ENCODE measurements around the gene FGF8. TPM values are rescaled to one million over a fixed set of nuclear protein-coding genes. Genes with fewer than 3 reads are reported as not detected.

Gene FGF8
- total and polyA plus RNA-seq, 2 of the 8 experiments (the other 6 are each of a cell fraction or from before 2014, with no cell fraction given), result 1.1 to 3.9 TPM

GRCh38 chr10:101816913-101817336 is 41.0 kb upstream of the FGF8 start:
- no peak overlapping the region for H2BK20ac ChIP-seq (ENCODE audit: low read length)
- peak overlapping the region; percentile 56; the same call in 1 of the 2 replicates for H2BK5ac ChIP-seq (ENCODE audit: low read depth, low read length)
- peaks cover 0 to 5% (median 0%) of the 10 kb centered on the region in 4 experiments; a peak in 3 of 7 replicates for H3K4me1 ChIP-seq (replicated peaks in 1 of 4; ENCODE audit: control insufficient read depth in 3 of 4, insufficient read depth in 4 of 4, low read length in 3 of 4)
- H3K4me3 ChIP-seq (ENCODE audit: extremely low read depth in 1 of 4, insufficient read depth in 2 of 4, low read depth in 3 of 4, low read length in 4 of 4), result peak overlapping the region; percentile 77 to 98 (median 90)
- H3K9me3 ChIP-seq (ENCODE audit: insufficient read depth in 2 of 2, low read depth in 1 of 2, low read length in 1 of 2), result no peaks in the 10 kb centered on the region
- H3K79me1 ChIP-seq (ENCODE audit: low read depth, low read length), result peaks cover 12% of the 10 kb centered on the region
- no peaks in the 10 kb centered on the region for H3K27me3 ChIP-seq (replicated peaks in 1 of 4; ENCODE audit: control insufficient read depth in 3 of 4, extremely low read depth in 1 of 4, insufficient read depth in 3 of 4, low read length in 3 of 4)
- H2BK15ac ChIP-seq (ENCODE audit: low read length), result no peak overlapping the region
- peak overlapping the region; percentile 100; the same call in 1 of the 2 replicates for H3K27ac ChIP-seq (ENCODE audit: low read depth, low read length)
- H3K9ac ChIP-seq (replicated peaks in 1 of 4; ENCODE audit: extremely low read depth in 1 of 4, low read depth in 3 of 4, low read length in 3 of 4), result peak overlapping the region in 3 of 4 experiments; percentile 100; a peak in 6 of 7 replicates
- no peak overlapping the region for H2AK5ac ChIP-seq (ENCODE audit: low read depth, low read length)
- DNase-seq (ENCODE audit: low read depth in 1 of 2, low spot score in 2 of 2) (no peak), FAIRE-seq (no peak)
- ChIA-PET POLR2A (ENCODE audit: partially characterized antibody) (interaction anchor here (0.7 to 6.0 kb wide), 7 partner anchors 14 to 34 kb away, joined by 3 to 100 read pairs (median 9); partner anchors contain the start of gene NPM3), CTCF (ENCODE audit: partially characterized antibody) (interaction anchor here (3.2 to 7.0 kb wide), 2 partner anchors 20 to 36 kb away, joined by 13 to 46 read pairs; no protein-coding TSS in a partner anchor)
- peaks cover 47 to 66% of the 10 kb centered on the region in 2 experiments for H3K79me2 ChIP-seq (ENCODE audit: control insufficient read depth in 1 of 2, insufficient read depth in 2 of 2, low read length in 2 of 2)
- 4% methylated on average over 14 of the region's 14 CpGs; no CpG with 5 or more reads in 1 of the 2 experiments for WGBS, 2 experiments (ENCODE audit: extremely low coverage in 1 of 2, insufficient coverage in 1 of 2, insufficient read length in 1 of 2, insufficient replicate concordance in 2 of 2, low coverage in 1 of 2, low lambda C conversion rate in 2 of 2, missing lambda C conversion rate in 1 of 2)
- no peak overlapping the region for H2BK12ac ChIP-seq (ENCODE audit: low read depth, low read length)
- no peak overlapping the region for H3K56ac ChIP-seq (replicated peaks; ENCODE audit: insufficient read length, low read depth, low read length)
- H4K5ac ChIP-seq (ENCODE audit: insufficient read length, low read depth, low read length), result no peak overlapping the region
- H3K14ac ChIP-seq (ENCODE audit: insufficient read length), result no peak overlapping the region
- no peak overlapping the region for H3K4ac ChIP-seq (replicated peaks; ENCODE audit: insufficient read length, low read depth, low read length)
- TF ChIP-seq SP4 (IDR thresholded peaks at IDR 0.05; ENCODE audit: low read length), result no peak
- no peak for TF ChIP-seq BCL11A (IDR thresholded peaks at IDR 0.05; ENCODE audit: low read depth in 2 of 2, low read length in 2 of 2)
- TF ChIP-seq JUND (IDR thresholded peaks at IDR 0.05; ENCODE audit: low read length), result no peak
- no peak for TF ChIP-seq EP300 (IDR thresholded peaks at IDR 0.05; ENCODE audit: borderline replicate concordance in 1 of 2, low read depth in 2 of 2, low read length in 2 of 2)
- TF ChIP-seq RBBP5 (IDR thresholded peaks at IDR 0.05; ENCODE audit: borderline replicate concordance, low read depth, low read length), result no peak
- TF ChIP-seq SP1 (IDR thresholded peaks at IDR 0.05; ENCODE audit: low read depth, low read length), result no peak
- no peak for TF ChIP-seq SIN3A (conservative IDR thresholded peaks at IDR 0.05 in 1 of 2, IDR thresholded peaks at IDR 0.05 in 1 of 2; ENCODE audit: low read depth in 1 of 2, low read length in 2 of 2)
- TF ChIP-seq, protein P1, sequence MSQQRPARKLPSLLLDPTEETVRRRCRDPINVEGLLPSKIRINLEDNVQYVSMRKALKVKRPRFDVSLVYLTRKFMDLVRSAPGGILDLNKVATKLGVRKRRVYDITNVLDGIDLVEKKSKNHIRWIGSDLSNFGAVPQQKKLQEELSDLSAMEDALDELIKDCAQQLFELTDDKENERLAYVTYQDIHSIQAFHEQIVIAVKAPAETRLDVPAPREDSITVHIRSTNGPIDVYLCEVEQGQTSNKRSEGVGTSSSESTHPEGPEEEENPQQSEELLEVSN (IDR thresholded peaks at IDR 0.05), result no peak
- no peak for TF ChIP-seq PHF8 (conservative IDR thresholded peaks at IDR 0.05; ENCODE audit: low read depth, low read length)
- no peak for TF ChIP-seq CBX8 (IDR thresholded peaks at IDR 0.05; ENCODE audit: borderline replicate concordance, low read depth, low read length)
- no peak overlapping the region for H2AFZ ChIP-seq (ENCODE audit: low read length)
- no peak overlapping the region for H4K91ac ChIP-seq (replicated peaks; ENCODE audit: insufficient read length, low read length)
- H3K18ac ChIP-seq (ENCODE audit: extremely low read depth, low read length), result no peak overlapping the region
- H3K23me2 ChIP-seq (ENCODE audit: low read depth, low read length), result peaks cover 14% of the 10 kb centered on the region
- H4K8ac ChIP-seq (ENCODE audit: extremely low read depth, insufficient read depth, low read length), result no peak overlapping the region
- no peak overlapping the region for H2BK120ac ChIP-seq (replicated peaks; ENCODE audit: low read depth, low read length)
- H3K4me2 ChIP-seq (ENCODE audit: insufficient read depth in 1 of 2, low read depth in 2 of 2, low read length in 2 of 2), result peak overlapping the region; percentile 90 to 92
- H4K20me1 ChIP-seq (replicated peaks in 1 of 2; ENCODE audit: control insufficient read depth in 1 of 2, insufficient read depth in 2 of 2, low read length in 2 of 2), result peaks cover 27 to 35% of the 10 kb centered on the region in 2 experiments
- H3K23ac ChIP-seq (ENCODE audit: insufficient read length), result no peak overlapping the region
- H3K36me3 ChIP-seq (ENCODE audit: control insufficient read depth in 2 of 4, insufficient read depth in 4 of 4, low read length in 3 of 4), result peaks cover 0 to 13% (median 2%) of the 10 kb centered on the region in 4 experiments; a peak in 5 of 8 replicates

Measured in H1 (cell line).